HUES64 (cell line): ENCODE data around the gene WBP11. TPM values are rescaled to one million over a fixed set of nuclear protein-coding genes. Genes with fewer than 3 reads are reported as not detected.
A peak's percentile ranks its signal among the peaks of the same experiment; 100 is the strongest.

Experiments used
- H3K27ac ChIP-seq: 2 replicates; pipeline ENCODE4 v1.7.0; 2013; ENCODE audit warnings: low read depth, low read length, inconsistent platforms
- H3K27me3 ChIP-seq: 2 replicates; pipeline ENCODE4 v1.6.1; 2013; ENCODE audit warnings: mild to moderate bottlenecking, low read length; ENCODE audit not compliant: insufficient read depth
- H3K36me3 ChIP-seq: 2 replicates; pipeline ENCODE4 v1.6.1; 2013; ENCODE audit warnings: mild to moderate bottlenecking, low read length; ENCODE audit not compliant: insufficient read depth
- H3K4me1 ChIP-seq: 2 replicates; pipeline ENCODE4 v1.6.1; 2013; ENCODE audit warnings: mild to moderate bottlenecking, low read length, moderate library complexity; ENCODE audit not compliant: insufficient read depth
- H3K4me3 ChIP-seq: 2 replicates; pipeline ENCODE4 v1.5.1; 2013; ENCODE audit warnings: mild to moderate bottlenecking, low read length, moderate library complexity
- H3K9ac ChIP-seq: 2 replicates; pipeline ENCODE4 v1.6.1; 2013; ENCODE audit warnings: mild to moderate bottlenecking, low read depth, low read length
- H3K9me3 ChIP-seq: 2 replicates; pipeline ENCODE4 v1.6.1; 2013; ENCODE audit warnings: low read depth, low read length; ENCODE audit not compliant: insufficient read depth
- WGBS: fragments of 150-250, 120-280 bp; methylation state at CpG from one replicate; pipeline ENCODE4 v1.1.7; 2013; ENCODE audit warnings: missing lambda C conversion rate; 5-methylcytosine and 5-hydroxymethylcytosine counted together
- polyA plus RNA-seq, 2 experiments: library from polyadenylated mRNA; stranded (reverse); fragments of 50-300 nt; gene quantifications; one replicate each; pipeline ENCODE4 v1.2.3, GENCODE V29; 2013

WBP11 gene
- 57.6 TPM for polyA plus RNA-seq (2013, experiment 1 of 2)
- 78.7 TPM for polyA plus RNA-seq (2013, experiment 2 of 2)

GRCh38 chr12:14803011-14803829, at the start of gene WBP11, which contains the start of gene C12orf60:
Gene WBP11 (minus strand): TSS chr12:14803478. CDS start chr12:14801383, 2,095 bp downstream.
Gene C12orf60 (plus strand): TSS chr12:14803670. CDS start chr12:14822936, 19,266 bp downstream.
- peaks cover 28% of the 10 kb centered on the region for H3K36me3 ChIP-seq
- peak within 1 kb of the TSS; percentile 79 for H3K27ac ChIP-seq
- H3K9me3 ChIP-seq, result no peaks in the 10 kb centered on the region
- peaks cover 15% of the 10 kb centered on the region for H3K4me1 ChIP-seq
- peak within 1 kb of the TSS; percentile 71 for H3K4me3 ChIP-seq
- under 1% methylated on average over 49 of the region's 50 CpGs for WGBS
- H3K9ac ChIP-seq, result peak within 1 kb of the TSS; percentile 90
- no peaks in the 10 kb centered on the region for H3K27me3 ChIP-seq

GRCh38 chr12:14852880-14853279, 49.6 kb upstream of the WBP11 start:
- Histone ChIP-seq H3K9me3 (no peaks in the 10 kb centered on the region), H3K27ac (no peak overlapping the region), H3K9ac (no peak overlapping the region), H3K36me3 (no peaks in the 10 kb centered on the region), H3K4me3 (no peak overlapping the region), H3K4me1 (peaks cover 21% of the 10 kb centered on the region), H3K27me3 (no peaks in the 10 kb centered on the region)

GRCh38 chr12:14850929-14851663, 47.8 kb upstream of the WBP11 start:
- Histone ChIP-seq H3K36me3 (no peaks in the 10 kb centered on the region), H3K27me3 (no peaks in the 10 kb centered on the region), H3K9ac (no peak overlapping the region), H3K9me3 (no peaks in the 10 kb centered on the region), H3K27ac (no peak overlapping the region), H3K4me1 (peaks cover 21% of the 10 kb centered on the region), H3K4me3 (no peak overlapping the region)
- 92% methylated on average over 1 of the region's 1 CpG for WGBS

- WGBS, result 88% methylated on average over 2 of the region's 2 CpGs
- H3K36me3 ChIP-seq, result no peaks in the 10 kb centered on the region
Observed at GRCh38 chr12:14849661-14850060, 46.4 kb upstream of the WBP11 start.

GRCh38 chr12:14846876-14847580, 43.8 kb upstream of the WBP11 start:
- Histone ChIP-seq H3K9me3 (no peaks in the 10 kb centered on the region), H3K27ac (no peak overlapping the region), H3K9ac (no peak overlapping the region), H3K27me3 (no peaks in the 10 kb centered on the region), H3K4me3 (no peak overlapping the region), H3K36me3 (no peaks in the 10 kb centered on the region), H3K4me1 (no peaks in the 10 kb centered on the region)
- WGBS, result 97% methylated on average over 4 of the region's 4 CpGs

More at GRCh38 chr12:14849661-14850060, 46.4 kb upstream of the WBP11 start:
- no peak overlapping the region for H3K4me3 ChIP-seq
- peaks cover 20% of the 10 kb centered on the region for H3K4me1 ChIP-seq
- H3K27me3 ChIP-seq, result no peaks in the 10 kb centered on the region
- no peak overlapping the region for H3K9ac ChIP-seq
- H3K27ac ChIP-seq, result no peak overlapping the region
- no peaks in the 10 kb centered on the region for H3K9me3 ChIP-seq

- H3K9me3 ChIP-seq, result no peaks in the 10 kb centered on the region
- H3K36me3 ChIP-seq, result no peaks in the 10 kb centered on the region
- 84% methylated on average over 1 of the region's 3 CpGs for WGBS
- H3K4me3 ChIP-seq, result no peak overlapping the region
- no peak overlapping the region for H3K27ac ChIP-seq
- H3K4me1 ChIP-seq, result no peaks in the 10 kb centered on the region; the same call in 1 of the 2 replicates
- no peak overlapping the region for H3K9ac ChIP-seq
- H3K27me3 ChIP-seq, result no peaks in the 10 kb centered on the region
Observed at GRCh38 chr12:14846042-14846587, 42.8 kb upstream of the WBP11 start.

- Histone ChIP-seq H3K9ac (no peak overlapping the region), H3K36me3 (no peaks in the 10 kb centered on the region), H3K4me1 (no peaks in the 10 kb centered on the region; the same call in 1 of the 2 replicates), H3K9me3 (no peaks in the 10 kb centered on the region), H3K27me3 (no peaks in the 10 kb centered on the region), H3K27ac (no peak overlapping the region), H3K4me3 (no peak overlapping the region)
- WGBS, result 3% methylated on average over 1 of the region's 3 CpGs
Observed at GRCh38 chr12:14845350-14845750, 42.1 kb upstream of the WBP11 start.

GRCh38 chr12:14844401-14844800, 41.1 kb upstream of the WBP11 start:
- H3K4me1 ChIP-seq, result no peaks in the 10 kb centered on the region; the same call in 1 of the 2 replicates
- H3K4me3 ChIP-seq, result no peak overlapping the region
- H3K27ac ChIP-seq, result no peak overlapping the region
- H3K9me3 ChIP-seq, result no peaks in the 10 kb centered on the region; the same call in 1 of the 2 replicates
- H3K9ac ChIP-seq, result no peak overlapping the region
- H3K27me3 ChIP-seq, result no peaks in the 10 kb centered on the region
- H3K36me3 ChIP-seq, result no peaks in the 10 kb centered on the region

- no peaks in the 10 kb centered on the region for H3K36me3 ChIP-seq
- no peak within 1 kb of the TSS for H3K9ac ChIP-seq
- H3K4me3 ChIP-seq, result no peak within 1 kb of the TSS
- H3K4me1 ChIP-seq, result no peaks in the 10 kb centered on the region; the same call in 1 of the 2 replicates
- no peaks in the 10 kb centered on the region for H3K27me3 ChIP-seq
- 93% methylated on average over 10 of the region's 10 CpGs for WGBS
- H3K27ac ChIP-seq, result no peak within 1 kb of the TSS
- no peaks in the 10 kb centered on the region; the same call in 1 of the 2 replicates for H3K9me3 ChIP-seq
Observed at GRCh38 chr12:14843425-14843887, 40.2 kb upstream of the WBP11 start, which contains the start of gene ART4. Gene ART4 (minus strand): TSS chr12:14843526. CDS start chr12:14843113, 413 bp downstream.

- no peak overlapping the region for H3K27ac ChIP-seq
- no peaks in the 10 kb centered on the region; the same call in 1 of the 2 replicates for H3K9me3 ChIP-seq
- H3K9ac ChIP-seq, result no peak overlapping the region
- WGBS, result 90% methylated on average over 2 of the region's 3 CpGs
- no peaks in the 10 kb centered on the region; the same call in 1 of the 2 replicates for H3K4me1 ChIP-seq
- H3K27me3 ChIP-seq, result no peaks in the 10 kb centered on the region
- no peaks in the 10 kb centered on the region for H3K36me3 ChIP-seq
- H3K4me3 ChIP-seq, result no peak overlapping the region
Observed at GRCh38 chr12:14842315-14842714, 39.0 kb upstream of the WBP11 start.
